HEK293 (cell line): ENCODE data around the gene GRB7.

Experiments
- CTCF ChIA-PET: fragments of 350-600 bp; formaldehyde crosslinking; extraction: SDS; loops from one replicate; lab custom pipeline; 2021; ENCODE audit warnings: antibody characterized with exemption; lab: Yijun Ruan, JAX
- POLR2A ChIA-PET: fragments of 300-600 bp; formaldehyde crosslinking; extraction: SDS; loops from one replicate; lab custom pipeline; 2020; ENCODE audit warnings: antibody characterized with exemption, inconsistent platforms; lab: Yijun Ruan, JAX
- H3K27ac ChIP-seq: fragments of 200-500 bp; sonication (Bioruptor generic); 2 replicates; pipeline ENCODE4 v1.5.1; 2014; ENCODE audit warnings: low read depth, low read length, control low read depth, inconsistent platforms; ENCODE audit errors: extremely low read depth
- H3K36me3 ChIP-seq, 2 experiments: fragments of 200-500 bp in 1 of 2; sonication (Bioruptor generic) in 1 of 2; 1 replicate in 1 of 2; 2 replicates in 1 of 2; pipeline ENCODE4 v1.5.1; 2014 to 2017; ENCODE audit warnings: inconsistent platforms in 2 of 2, low read length in 2 of 2; ENCODE audit not compliant: control insufficient read depth in 2 of 2, insufficient read depth in 1 of 2
- H3K4me1 ChIP-seq: fragments of 200-500 bp; sonication (Bioruptor generic); 2 replicates; pipeline ENCODE4 v1.5.1; 2014; ENCODE audit warnings: mild to moderate bottlenecking, low read length, inconsistent platforms; ENCODE audit not compliant: control insufficient read depth, insufficient read depth
- H3K4me3 ChIP-seq: 2 replicates; pipeline ENCODE4 v1.5.1; 2011; ENCODE audit warnings: low read depth, mild to moderate bottlenecking, control low read depth, low read length, moderate library complexity
- H3K9me3 ChIP-seq: fragments of 200-500 bp; sonication (Bioruptor generic); 2 replicates; pipeline ENCODE4 v1.5.1; 2014; ENCODE audit warnings: low read depth, low read length, inconsistent platforms; ENCODE audit not compliant: control insufficient read depth, insufficient read depth
- BCL11B ChIP-seq: fragments of 450-650 bp; formaldehyde crosslinking; IDR thresholded peaks from 2 replicates; pipeline ENCODE4 v1.5.1; 2016; ENCODE audit warnings: low read depth, missing biosample characterization, missing genetic modification characterization
- REPIN1 ChIP-seq: fragments of 450-650 bp; formaldehyde crosslinking; IDR thresholded peaks from 2 replicates; pipeline ENCODE4 v1.5.1; 2017; ENCODE audit warnings: missing biosample characterization, missing genetic modification characterization, low read depth
- REST ChIP-seq: fragments of 450-650 bp; formaldehyde crosslinking; IDR thresholded peaks from 2 replicates; pipeline ENCODE4 v1.5.1; 2016; ENCODE audit warnings: missing biosample characterization, missing genetic modification characterization
- ZBTB44 ChIP-seq: fragments of 450-650 bp; IDR thresholded peaks from 2 replicates; pipeline ENCODE4 v1.5.1; 2018; ENCODE audit warnings: missing biosample characterization, mild to moderate bottlenecking, missing genetic modification characterization
- ZIC2 ChIP-seq: fragments of 450-650 bp; formaldehyde crosslinking; IDR thresholded peaks from 2 replicates; pipeline ENCODE4 v1.5.1; 2016; ENCODE audit warnings: missing biosample characterization, missing genetic modification characterization
- ZNF157 ChIP-seq: fragments of 450-650 bp; formaldehyde crosslinking; IDR thresholded peaks from 2 replicates; pipeline ENCODE4 v1.5.1; 2016; ENCODE audit warnings: missing biosample characterization, missing genetic modification characterization
- ZNF175 ChIP-seq: fragments of 450-650 bp; formaldehyde crosslinking; IDR thresholded peaks from 2 replicates; pipeline ENCODE4 v1.5.1; 2016; ENCODE audit warnings: missing biosample characterization, missing genetic modification characterization
- ZNF202 ChIP-seq: fragments of 450-650 bp; formaldehyde crosslinking; IDR thresholded peaks from 2 replicates; pipeline ENCODE4 v1.5.1; 2016; ENCODE audit warnings: missing biosample characterization, missing genetic modification characterization, borderline replicate concordance
- ZNF223 ChIP-seq: fragments of 450-650 bp; formaldehyde crosslinking; IDR thresholded peaks from 2 replicates; pipeline ENCODE4 v1.5.1; 2016; ENCODE audit warnings: missing biosample characterization, missing genetic modification characterization
- ZNF266 ChIP-seq: fragments of 450-650 bp; formaldehyde crosslinking; IDR thresholded peaks from 2 replicates; pipeline ENCODE4 v1.5.1; 2016; ENCODE audit warnings: missing biosample characterization, missing genetic modification characterization, low read depth
- ZNF555 ChIP-seq: fragments of 450-650 bp; formaldehyde crosslinking; conservative IDR thresholded peaks from 2 replicates; pipeline ENCODE4 v1.5.1; 2017; ENCODE audit warnings: missing biosample characterization, mild to moderate bottlenecking, missing genetic modification characterization, inconsistent platforms
- ZNF558 ChIP-seq: fragments of 450-650 bp; formaldehyde crosslinking; IDR thresholded peaks from 2 replicates; pipeline ENCODE4 v1.5.1; 2016; ENCODE audit warnings: missing biosample characterization, missing genetic modification characterization
- ZNF580 ChIP-seq: fragments of 450-650 bp; formaldehyde crosslinking; IDR thresholded peaks from 2 replicates; pipeline ENCODE4 v1.5.1; 2016; ENCODE audit warnings: missing biosample characterization, missing genetic modification characterization
- TF ChIP-seq, protein P1 (sequence below): fragments of 450-650 bp; formaldehyde crosslinking; IDR thresholded peaks from 2 replicates; pipeline ENCODE4 v1.5.1; 2016; ENCODE audit warnings: missing biosample characterization, missing genetic modification characterization
- TF ChIP-seq, protein P2 (sequence below): fragments of 450-650 bp; formaldehyde crosslinking; IDR thresholded peaks from 2 replicates; pipeline ENCODE4 v1.5.1; 2016; ENCODE audit warnings: missing biosample characterization, missing genetic modification characterization

Gene GRB7

DNA sequence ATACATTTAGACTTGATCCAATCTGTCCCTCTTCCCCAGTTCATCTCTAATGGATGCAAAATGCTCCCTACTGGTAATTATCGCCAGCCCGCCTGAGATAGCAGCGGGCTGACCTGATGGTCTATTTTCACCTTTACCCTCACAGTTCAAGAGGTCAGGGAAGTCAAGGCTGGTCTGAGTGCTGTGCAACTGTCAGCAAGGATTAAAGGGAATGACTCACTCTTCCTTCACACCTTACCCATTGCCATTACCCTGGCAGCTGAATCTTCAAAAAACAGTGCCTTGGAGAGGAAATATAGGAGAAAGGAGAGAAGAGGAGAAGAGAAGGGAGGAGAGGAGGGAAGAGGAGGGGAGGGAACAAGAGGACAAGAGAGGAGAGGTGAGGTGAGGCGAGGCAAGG, 36.3 kb downstream of the GRB7 start (continued):
- TF ChIP-seq ZNF266 (tag by site-specific recombination): no peak
- no peak for TF ChIP-seq ZNF223 (tag by site-specific recombination)
- TF ChIP-seq ZNF157 (tag by site-specific recombination): no peak
- no peak for TF ChIP-seq ZNF175 (tag by site-specific recombination)

DNA sequence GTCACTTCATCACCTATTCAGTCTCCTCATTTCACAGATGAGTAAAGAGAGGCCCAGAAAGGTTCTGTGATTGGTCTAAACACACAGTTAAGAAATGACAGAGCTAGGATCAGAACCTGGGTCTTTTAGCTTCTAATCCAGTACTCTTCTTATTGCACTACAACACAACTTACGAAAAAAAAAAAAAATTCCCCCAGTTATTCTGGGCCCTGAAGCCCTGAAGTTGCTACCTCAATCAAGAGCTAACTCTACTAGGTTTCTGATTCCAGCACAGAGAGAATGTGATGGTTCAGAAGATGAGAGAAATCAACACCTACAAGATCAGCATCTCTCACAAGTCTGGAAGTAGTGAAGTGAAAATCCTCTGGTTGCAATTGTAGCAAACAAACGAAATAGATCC, 37.3 kb downstream of the GRB7 start:
- peaks cover 18% of the 10 kb centered on the region for H3K4me1 ChIP-seq
- no peak for TF ChIP-seq REPIN1 (tag by site-specific recombination)
- TF ChIP-seq, protein P1, sequence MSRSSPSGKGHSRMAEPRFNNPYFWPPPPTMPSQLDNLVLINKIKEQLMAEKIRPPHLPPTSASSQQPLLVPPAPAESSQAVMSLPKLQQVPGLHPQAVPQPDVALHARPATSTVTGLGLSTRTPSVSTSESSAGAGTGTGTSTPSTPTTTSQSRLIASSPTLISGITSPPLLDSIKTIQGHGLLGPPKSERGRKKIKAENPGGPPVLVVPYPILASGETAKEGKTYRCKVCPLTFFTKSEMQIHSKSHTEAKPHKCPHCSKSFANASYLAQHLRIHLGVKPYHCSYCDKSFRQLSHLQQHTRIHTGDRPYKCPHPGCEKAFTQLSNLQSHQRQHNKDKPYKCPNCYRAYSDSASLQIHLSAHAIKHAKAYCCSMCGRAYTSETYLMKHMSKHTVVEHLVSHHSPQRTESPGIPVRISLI: no peak
- TF ChIP-seq ZIC2 (tag by site-specific recombination): no peak
- no peak for TF ChIP-seq ZNF202 (tag by site-specific recombination)
- TF ChIP-seq REST (tag by site-specific recombination): no peak
- TF ChIP-seq BCL11B (tag by site-specific recombination): no peak
- TF ChIP-seq ZNF558: no peak
- no peak for TF ChIP-seq ZNF580 (tag by site-specific recombination)
- no peak for TF ChIP-seq ZBTB44
- TF ChIP-seq, protein P2, sequence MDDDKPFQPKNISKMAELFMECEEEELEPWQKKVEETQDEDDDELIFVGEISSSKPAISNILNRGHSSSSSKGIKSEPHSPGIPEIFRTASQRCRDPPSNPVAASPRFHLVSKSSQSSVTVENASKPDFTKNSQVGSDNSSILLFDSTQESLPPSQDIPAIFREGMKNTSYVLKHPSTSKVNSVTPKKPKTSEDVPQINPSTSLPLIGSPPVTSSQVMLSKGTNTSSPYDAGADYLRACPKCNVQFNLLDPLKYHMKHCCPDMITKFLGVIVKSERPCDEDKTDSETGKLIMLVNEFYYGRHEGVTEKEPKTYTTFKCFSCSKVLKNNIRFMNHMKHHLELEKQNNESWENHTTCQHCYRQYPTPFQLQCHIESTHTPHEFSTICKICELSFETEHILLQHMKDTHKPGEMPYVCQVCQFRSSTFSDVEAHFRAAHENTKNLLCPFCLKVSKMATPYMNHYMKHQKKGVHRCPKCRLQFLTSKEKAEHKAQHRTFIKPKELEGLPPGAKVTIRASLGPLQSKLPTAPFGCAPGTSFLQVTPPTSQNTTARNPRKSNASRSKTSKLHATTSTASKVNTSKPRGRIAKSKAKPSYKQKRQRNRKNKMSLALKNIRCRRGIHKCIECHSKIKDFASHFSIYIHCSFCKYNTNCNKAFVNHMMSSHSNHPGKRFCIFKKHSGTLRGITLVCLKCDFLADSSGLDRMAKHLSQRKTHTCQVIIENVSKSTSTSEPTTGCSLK (tag by site-specific recombination): no peak
- TF ChIP-seq ZNF555 (tag by site-specific recombination): no peak
- TF ChIP-seq, all 188 proteins: peak for 0
- no peak overlapping the region for H3K27ac ChIP-seq
- no peaks in the 10 kb centered on the region for H3K9me3 ChIP-seq
- ChIA-PET POLR2A (interaction anchor here (0.6 to 0.7 kb wide), 2 partner anchors 11 to 178 kb away, joined by 3 read pairs; no protein-coding TSS in a partner anchor), CTCF (interaction anchor here (0.6 to 0.7 kb wide), 5 partner anchors 121 to 853 kb away, joined by 3 to 7 read pairs (median 4); no protein-coding TSS in a partner anchor)
- no peak overlapping the region for H3K4me3 ChIP-seq
- H3K36me3 ChIP-seq: no peaks in the 10 kb centered on the region
